Retina (tissue), 1 donor: ENCODE results near the gene APBA2.
"Not testable (repeated sequence)": the region's sequence is repeated elsewhere in the genome, so short reads cannot be mapped to it uniquely, and the experiment has no call there.

Experiments used
- DNase-seq: peaks from one replicate; pipeline ENCODE4 v3.0.0-alpha.2; 2016

APBA2 gene

DNA sequence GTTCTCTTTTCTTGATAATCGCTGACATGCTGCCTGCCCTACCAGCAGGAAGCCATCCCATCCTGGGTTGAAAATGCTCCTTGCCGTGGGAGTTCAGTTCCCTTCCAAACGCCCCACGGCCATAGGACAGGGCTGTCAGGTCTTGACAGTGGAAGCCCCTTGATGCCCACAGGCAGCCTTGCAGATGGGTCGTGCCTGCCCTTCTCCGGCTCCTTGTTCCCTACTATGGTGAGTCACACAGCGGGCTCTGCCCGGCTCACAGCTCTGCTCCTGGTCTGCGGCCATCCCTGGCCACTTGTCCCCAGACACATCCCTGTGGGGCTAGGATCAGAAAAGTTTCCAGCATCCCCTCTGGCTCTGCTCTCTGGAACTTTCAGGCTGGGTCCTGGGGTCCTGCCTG is 6.2 kb upstream of the APBA2 start:
- DNase-seq, result no peak

DNA sequence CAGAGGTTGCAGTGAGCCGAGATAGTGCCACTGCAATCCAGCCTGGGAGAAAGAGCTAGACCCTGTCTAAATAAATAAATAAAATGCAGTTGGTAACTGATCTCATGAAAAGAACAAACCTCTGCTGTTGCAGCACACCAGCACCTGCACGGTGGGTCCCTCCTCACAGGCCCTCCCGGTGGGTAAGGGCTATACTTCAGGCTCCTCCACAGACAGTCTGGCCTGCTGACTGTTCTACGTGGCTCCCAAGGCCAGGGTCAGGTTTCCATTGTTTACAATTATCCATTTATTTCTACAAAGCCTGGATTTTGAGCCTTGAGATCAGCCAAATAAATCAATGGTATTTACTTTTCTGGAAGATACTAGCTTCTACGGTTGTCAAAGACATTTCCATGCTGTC is 5.1 kb upstream of the APBA2 start:
- no peak for DNase-seq

DNA sequence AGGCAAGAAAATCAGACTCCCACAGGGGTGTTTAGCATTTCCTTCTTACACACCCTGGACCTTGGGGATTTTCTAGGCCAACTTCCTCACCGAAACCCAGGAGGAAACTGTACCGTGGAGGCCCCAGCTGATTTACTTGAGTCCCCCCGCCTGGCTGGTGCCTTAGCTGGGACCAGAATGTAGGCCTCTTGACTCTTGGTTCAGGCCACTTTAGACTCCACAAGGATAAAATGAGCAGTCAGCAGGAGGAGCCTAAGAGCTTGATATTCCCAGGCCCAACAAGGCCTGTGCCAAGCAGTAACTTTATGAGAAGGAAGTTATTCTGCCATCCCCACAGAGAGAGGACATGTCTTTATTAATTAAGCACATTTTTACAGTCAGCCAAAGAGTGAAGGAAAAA is 4.6 kb upstream of the APBA2 start:
- DNase-seq, result no peak

DNA sequence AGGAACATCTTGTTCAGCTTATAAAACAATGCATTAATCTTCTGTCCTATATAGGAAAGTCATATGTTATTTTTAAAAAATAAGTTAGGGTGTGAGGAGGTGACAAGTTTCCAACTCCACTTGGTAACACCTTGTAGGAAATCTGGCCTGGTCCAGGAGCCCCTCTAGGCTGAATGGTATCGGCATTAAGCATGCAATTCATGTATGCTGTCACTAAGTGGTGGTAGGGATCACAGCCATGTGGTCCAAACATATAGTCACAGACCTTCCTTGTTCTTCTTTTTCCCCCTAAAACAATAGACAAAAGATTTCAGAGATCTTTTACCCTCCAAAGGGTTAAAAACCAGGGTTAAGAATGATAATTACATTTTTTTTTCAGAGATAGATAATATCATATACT is 4.2 kb upstream of the APBA2 start:
- DNase-seq, result no peak

DNA sequence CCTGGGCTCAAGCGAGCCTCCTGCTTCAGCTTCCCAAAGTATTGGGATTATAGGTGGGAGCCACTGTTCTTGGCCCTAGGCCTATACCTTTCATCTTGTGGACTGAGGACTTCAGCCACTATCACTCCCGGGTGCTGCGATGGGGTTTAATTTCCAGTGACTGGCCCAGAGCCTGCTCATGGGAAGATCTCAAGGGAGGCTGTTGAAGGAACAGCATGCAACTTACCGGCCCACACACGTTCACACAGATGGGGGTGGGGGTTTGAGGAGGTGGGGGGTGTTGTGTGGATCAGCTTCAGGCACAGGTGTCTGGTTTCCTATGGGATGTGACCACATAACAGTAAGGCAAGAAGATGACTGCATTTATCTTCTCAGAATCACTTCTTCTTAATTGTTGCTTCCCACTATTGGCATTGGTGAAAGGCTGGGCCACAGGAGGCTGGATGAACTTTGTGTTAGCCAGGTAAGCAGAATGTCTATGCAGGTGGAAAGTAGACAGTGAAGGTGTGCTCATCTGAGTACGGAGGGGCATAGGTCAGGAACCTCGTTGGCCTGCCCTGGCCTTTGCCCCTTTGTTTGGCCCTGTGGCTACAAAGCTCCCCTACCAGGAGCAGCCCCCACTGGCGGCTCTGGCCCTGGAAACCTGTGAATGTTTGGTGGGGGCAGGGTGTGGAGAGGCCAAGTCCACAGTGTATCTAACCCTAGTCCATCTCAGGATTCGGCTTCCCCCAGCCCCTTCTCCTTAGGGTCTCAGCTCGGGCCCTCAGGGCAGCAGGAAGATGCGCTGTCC is 1.4 kb upstream of the APBA2 start:
- no peak for DNase-seq

- DNase-seq, result no peak
These were observed 595 bp upstream of the APBA2 start for GRCh38 chr15:28885128-28885629.

GRCh38 chr15:28886431-28887338 is 911 bp downstream of the APBA2 start:
- DNase-seq, result peak; percentile 73

DNA sequence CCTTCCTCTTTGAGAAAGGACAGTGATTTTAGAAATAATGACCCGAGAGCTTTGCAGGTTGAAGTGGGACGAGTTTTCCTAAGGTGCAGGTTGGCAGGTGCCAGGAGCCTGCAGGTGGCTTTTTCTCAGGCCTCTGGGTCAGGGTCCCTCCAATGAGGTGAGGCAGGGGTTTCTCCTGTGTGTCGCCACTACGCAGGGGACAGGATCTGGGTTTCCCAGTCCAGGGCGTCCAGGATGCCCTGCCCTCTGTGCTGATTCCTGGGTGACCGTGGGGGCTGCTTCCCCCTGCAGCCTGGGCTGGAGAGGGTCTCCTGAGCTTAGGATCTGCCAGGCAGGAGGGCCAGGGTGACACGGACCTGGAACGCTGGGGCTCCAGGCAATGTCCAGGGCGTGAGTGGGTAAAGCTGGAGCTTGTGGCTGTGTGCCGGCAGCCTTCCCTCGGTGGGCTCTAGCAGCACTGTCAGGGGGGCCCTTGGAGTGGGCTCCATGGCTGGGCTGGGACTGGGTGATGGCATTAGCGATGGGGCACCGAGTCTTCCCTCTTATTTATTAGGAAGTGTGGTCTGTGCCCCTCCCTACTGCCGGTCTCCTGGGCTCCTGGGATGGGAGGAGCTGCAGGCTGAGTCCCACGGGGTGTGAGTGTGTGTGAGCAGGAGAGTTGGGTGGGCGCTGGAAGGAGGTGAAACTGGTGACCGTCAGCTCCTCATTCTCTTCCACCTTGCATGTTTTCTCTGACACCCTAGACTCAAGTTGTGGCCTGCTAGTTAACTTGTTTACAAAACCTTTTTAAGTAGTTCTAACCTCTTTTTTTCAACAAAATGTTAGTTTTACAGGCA is 1.8 kb downstream of the APBA2 start:
- DNase-seq, result peak; percentile 43

DNA sequence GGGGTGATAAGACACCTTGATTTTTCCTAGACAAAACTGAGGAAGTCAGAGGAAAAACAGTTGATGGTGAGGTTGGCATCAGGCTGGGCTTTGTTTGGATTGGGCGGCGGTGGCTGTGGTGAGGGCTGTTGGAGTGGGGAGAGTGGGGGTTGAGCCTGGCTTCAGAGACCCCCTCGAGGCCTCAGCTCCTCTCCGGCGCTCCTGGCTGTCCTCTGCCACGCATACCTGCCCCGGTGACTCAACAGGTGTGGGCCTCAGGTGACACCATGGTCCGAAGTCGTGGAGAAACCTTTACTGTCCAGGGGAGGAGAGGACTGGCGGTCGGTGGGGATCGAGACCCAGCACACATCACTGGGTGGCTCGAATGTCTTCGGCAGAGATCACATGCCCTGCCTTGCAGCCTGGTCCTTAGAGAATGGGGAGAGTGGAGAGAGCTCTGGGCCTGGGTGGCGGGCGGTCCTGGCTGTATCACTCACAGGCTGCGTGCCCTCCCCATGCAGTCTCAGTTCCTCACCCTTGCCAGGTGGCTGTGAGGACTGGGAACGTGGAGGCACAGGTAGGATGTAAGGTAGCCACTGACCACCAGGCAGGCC is 2.6 kb downstream of the APBA2 start:
- DNase-seq, result no peak

DNA sequence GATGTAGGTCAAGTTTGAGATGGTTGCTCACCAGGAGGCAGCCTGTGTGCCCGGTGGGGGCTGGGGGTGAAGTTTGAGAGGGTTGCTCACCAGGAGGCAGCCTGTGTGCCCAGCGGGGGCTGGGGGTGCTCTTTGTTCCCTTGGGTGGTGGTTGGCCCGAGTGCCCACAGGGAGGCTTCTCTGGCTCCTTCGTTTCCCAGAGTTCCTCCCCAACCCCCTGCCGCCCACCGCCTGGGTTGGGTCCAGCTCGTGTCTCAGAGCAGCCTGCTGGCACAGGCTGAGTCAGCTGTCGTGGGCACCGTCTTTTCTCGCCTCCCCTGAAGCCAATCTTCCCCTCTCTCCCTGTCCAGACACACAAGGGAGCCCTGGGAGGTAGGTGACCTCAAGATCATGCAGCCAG is 3.1 kb downstream of the APBA2 start:
- no peak for DNase-seq

- DNase-seq, result no peak
These were observed 3.6 kb downstream of the APBA2 start for GRCh38 chr15:28889346-28889745.

DNA sequence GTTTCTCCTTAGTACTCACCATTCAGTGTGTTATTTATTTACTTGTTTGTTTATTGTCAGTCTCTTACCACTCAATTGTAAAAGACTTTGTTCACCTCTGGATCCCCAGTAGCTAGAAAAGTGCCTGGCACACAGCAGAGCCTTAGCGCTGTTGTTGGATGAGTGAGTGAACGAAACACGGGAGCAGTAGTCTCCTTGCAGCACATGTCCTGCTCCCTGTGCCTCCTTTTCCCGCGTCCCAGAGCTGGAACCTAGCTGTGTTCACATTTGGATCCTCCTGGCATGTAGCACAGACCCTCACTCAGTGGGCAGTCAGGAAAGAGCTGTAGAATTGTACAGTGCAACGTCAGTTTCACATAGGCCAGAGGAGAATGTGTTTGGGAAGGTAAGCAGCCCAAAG is 4.1 kb downstream of the APBA2 start:
- DNase-seq, result not testable (repeated sequence)

DNA sequence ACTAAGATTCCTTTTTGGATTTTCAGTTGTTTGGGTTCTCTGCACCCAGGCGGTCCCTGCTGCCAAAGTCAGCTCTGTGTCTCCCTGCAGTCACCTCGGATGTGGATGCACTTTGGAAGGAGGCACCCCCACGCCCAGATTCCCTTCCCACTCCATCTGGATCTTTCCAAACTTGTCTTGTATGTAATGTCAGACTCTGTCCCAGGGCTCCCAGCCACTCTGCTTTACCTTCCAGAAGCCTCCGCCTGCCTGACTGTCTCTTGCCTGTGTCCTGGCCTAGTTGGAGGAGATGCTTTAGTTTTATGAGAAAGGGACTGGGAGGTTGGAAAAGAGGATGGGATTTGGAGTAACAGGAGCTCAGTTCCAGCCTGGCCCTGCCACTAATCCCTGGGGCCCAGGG is 4.5 kb downstream of the APBA2 start:
- DNase-seq, result not testable (repeated sequence)

DNA sequence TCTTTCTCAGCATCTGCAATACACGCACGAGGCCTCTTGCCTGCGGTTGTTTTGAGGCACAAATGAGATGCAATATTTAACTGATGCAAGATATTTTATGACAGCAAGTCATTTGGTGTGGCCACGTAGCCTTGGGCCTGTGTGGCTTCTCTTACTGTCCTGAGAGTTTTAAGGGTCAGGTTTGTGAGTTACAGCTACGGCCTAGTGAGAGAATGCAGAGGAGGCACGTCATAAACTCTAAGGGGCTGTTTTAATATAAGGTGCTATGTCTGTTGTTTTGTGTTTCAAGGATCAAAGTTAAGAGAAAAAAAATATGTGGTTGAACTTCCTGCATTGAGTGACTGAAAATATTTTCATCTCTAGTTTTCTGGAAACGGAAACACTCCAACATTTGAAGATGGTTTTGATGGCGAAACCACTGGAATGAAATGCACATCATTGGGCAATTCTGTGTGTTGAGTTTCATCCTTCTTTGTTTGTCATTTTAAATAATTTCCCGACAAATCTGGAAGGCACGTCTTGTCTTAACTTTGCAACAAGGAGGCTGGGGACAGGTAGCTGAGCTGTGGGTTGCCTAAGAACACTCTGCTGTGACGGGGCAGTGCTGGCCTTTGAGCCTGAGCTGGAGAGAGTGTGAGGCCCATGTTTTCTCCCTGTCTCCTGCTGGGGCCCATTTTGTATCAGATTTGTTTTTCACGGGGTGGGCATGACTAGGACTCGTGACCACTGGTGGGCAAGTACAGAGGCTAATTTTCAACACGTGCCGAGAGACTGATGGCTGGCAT is 5.1 kb downstream of the APBA2 start:
- DNase-seq, result no peak

- DNase-seq, result no peak
These were observed 5.8 kb downstream of the APBA2 start for GRCh38 chr15:28891588-28891987.

- DNase-seq, result no peak
These were observed 7.2 kb downstream of the APBA2 start for GRCh38 chr15:28892789-28893610.

- no peak for DNase-seq
These were observed 8.9 kb downstream of the APBA2 start for GRCh38 chr15:28894631-28895030.

DNA sequence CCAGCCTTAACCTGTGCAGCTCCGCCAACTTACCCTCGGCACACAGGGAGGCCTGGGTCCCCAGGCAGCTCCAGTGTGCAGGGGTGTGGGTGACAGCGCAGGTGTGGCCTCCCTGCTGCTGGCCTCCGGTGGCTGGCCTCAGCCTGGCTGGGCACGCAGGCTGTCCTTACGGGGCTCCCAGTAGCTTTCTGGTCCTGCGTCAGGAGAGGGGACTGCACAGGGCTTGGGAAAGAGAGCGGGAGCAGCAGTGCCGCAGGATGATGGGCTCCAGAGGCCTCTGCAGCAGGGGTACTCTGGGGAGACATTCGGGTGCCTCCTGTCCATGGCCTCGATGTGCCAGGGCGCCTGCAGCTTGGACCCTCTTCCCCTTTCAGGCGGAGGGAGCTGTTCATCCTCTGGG is 9.4 kb downstream of the APBA2 start:
- no peak for DNase-seq

- DNase-seq, result no peak
These were observed 9.8 kb downstream of the APBA2 start for GRCh38 chr15:28895566-28895965.

GRCh38 chr15:28896951-28897350 is 11.2 kb downstream of the APBA2 start:
- no peak for DNase-seq
